SJSA1 (cell line): ENCODE measurements around the gene CELF5. TPM values are rescaled to one million over a fixed set of nuclear protein-coding genes. Genes with fewer than 3 reads are reported as not detected.
"Not testable (repeated sequence)": the region's sequence is repeated elsewhere in the genome, so short reads cannot be mapped to it uniquely, and the experiment has no call there.

Experiments used
- DNase-seq, 2 experiments: peaks; one replicate each; pipeline ENCODE4 v3.0.0-alpha.2; 2015 to 2020; ENCODE audit warnings: low spot score in 2 of 2, low read depth in 1 of 2
- H3K27ac ChIP-seq: fragments of 250-450 bp; sonication (Bioruptor Pico); 2 replicates; pipeline ENCODE4 v1.5.1; 2020; ENCODE audit warnings: mild to moderate bottlenecking, moderate library complexity
- H3K27me3 ChIP-seq: fragments of 250-450 bp; sonication (Bioruptor Pico); replicated peaks from 2 replicates; pipeline ENCODE4 v1.5.1; 2020; ENCODE audit warnings: mild to moderate bottlenecking, moderate library complexity
- H3K36me3 ChIP-seq: fragments of 250-450 bp; sonication (Bioruptor Pico); 2 replicates; pipeline ENCODE4 v1.5.1; 2020; ENCODE audit warnings: mild to moderate bottlenecking
- H3K4me1 ChIP-seq: fragments of 250-450 bp; sonication (Bioruptor Pico); replicated peaks from 2 replicates; pipeline ENCODE4 v1.6.1; 2021; ENCODE audit warnings: mild to moderate bottlenecking
- H3K4me3 ChIP-seq: fragments of 250-450 bp; sonication (Bioruptor Pico); 2 replicates; pipeline ENCODE4 v1.5.1; 2020; ENCODE audit warnings: mild to moderate bottlenecking
- H3K9me3 ChIP-seq: fragments of 250-450 bp; sonication (Bioruptor Pico); replicated peaks from 2 replicates; pipeline ENCODE4 v1.5.1; 2020; ENCODE audit warnings: mild to moderate bottlenecking
- total RNA-seq: library from RNA; depleted of rRNA; stranded (reverse); fragments of >200 nt; shearing (Covaris generic); gene quantifications from 2 replicates; pipeline ENCODE4 v1.2.3, GENCODE V29; 2014

CELF5 gene
- total RNA-seq, 1 experiment from 2014 or later, result not detected

GRCh38 chr19:3283886-3284657 is 59.6 kb downstream of the CELF5 start:
- H3K4me3 ChIP-seq, result no peak overlapping the region
- H3K9me3 ChIP-seq, result no peaks in the 10 kb centered on the region
- H3K4me1 ChIP-seq, result no peaks in the 10 kb centered on the region
- peaks cover 41% of the 10 kb centered on the region for H3K27me3 ChIP-seq
- DNase-seq, result no peak
- no peak overlapping the region for H3K27ac ChIP-seq
- H3K36me3 ChIP-seq, result no peaks in the 10 kb centered on the region

- peak; percentile 23 to 74 for DNase-seq
- Histone ChIP-seq H3K27me3 (peaks cover 45% of the 10 kb centered on the region), H3K36me3 (no peaks in the 10 kb centered on the region), H3K4me3 (no peak overlapping the region), H3K4me1 (no peaks in the 10 kb centered on the region), H3K9me3 (no peaks in the 10 kb centered on the region), H3K27ac (no peak overlapping the region)
Observed at GRCh38 chr19:3284759-3285646, 60.5 kb downstream of the CELF5 start.

- no peaks in the 10 kb centered on the region for H3K4me1 ChIP-seq
- DNase-seq, result no peak
- no peak overlapping the region for H3K27ac ChIP-seq
- no peak overlapping the region for H3K4me3 ChIP-seq
- no peaks in the 10 kb centered on the region for H3K9me3 ChIP-seq
- no peaks in the 10 kb centered on the region for H3K36me3 ChIP-seq
- H3K27me3 ChIP-seq, result peaks cover 46% of the 10 kb centered on the region
Observed at GRCh38 chr19:3285647-3286176, 61.3 kb downstream of the CELF5 start.

- H3K36me3 ChIP-seq, result no peaks in the 10 kb centered on the region
- H3K27ac ChIP-seq, result no peak overlapping the region
- DNase-seq, result no peak
- H3K9me3 ChIP-seq, result no peaks in the 10 kb centered on the region
- H3K27me3 ChIP-seq, result peaks cover 43% of the 10 kb centered on the region
- no peaks in the 10 kb centered on the region for H3K4me1 ChIP-seq
- no peak overlapping the region for H3K4me3 ChIP-seq
Observed at GRCh38 chr19:3287814-3288213, 63.4 kb downstream of the CELF5 start.

- H3K27ac ChIP-seq, H3K9me3 ChIP-seq, H3K36me3 ChIP-seq, H3K4me3 ChIP-seq, DNase-seq, H3K4me1 ChIP-seq: not testable (repeated sequence)
- H3K27me3 ChIP-seq, result peaks cover 46% of the 10 kb centered on the region
Observed at GRCh38 chr19:3288437-3288836, 64.0 kb downstream of the CELF5 start.

- Histone ChIP-seq H3K27ac (no peak overlapping the region), H3K36me3 (no peaks in the 10 kb centered on the region), H3K4me3 (no peak overlapping the region), H3K4me1 (no peaks in the 10 kb centered on the region), H3K9me3 (no peaks in the 10 kb centered on the region), H3K27me3 (peaks cover 46% of the 10 kb centered on the region)
- DNase-seq, result no peak
Observed at GRCh38 chr19:3289971-3290569, 65.6 kb downstream of the CELF5 start.

- not testable (repeated sequence) for H3K9me3 ChIP-seq, DNase-seq, H3K4me1 ChIP-seq, H3K4me3 ChIP-seq, H3K36me3 ChIP-seq, H3K27ac ChIP-seq
- H3K27me3 ChIP-seq, result peaks cover 46% of the 10 kb centered on the region
Observed at GRCh38 chr19:3290858-3291257, 66.4 kb downstream of the CELF5 start.

- H3K4me3 ChIP-seq, result no peak overlapping the region
- no peaks in the 10 kb centered on the region for H3K9me3 ChIP-seq
- no peak overlapping the region for H3K27ac ChIP-seq
- DNase-seq, result no peak
- H3K36me3 ChIP-seq, result no peaks in the 10 kb centered on the region
- peaks cover 41% of the 10 kb centered on the region for H3K27me3 ChIP-seq
- H3K4me1 ChIP-seq, result no peaks in the 10 kb centered on the region
Observed at GRCh38 chr19:3291644-3292043, 67.2 kb downstream of the CELF5 start.

- no peaks in the 10 kb centered on the region for H3K36me3 ChIP-seq
- H3K4me1 ChIP-seq, result no peaks in the 10 kb centered on the region
- H3K27me3 ChIP-seq, result peaks cover 43% of the 10 kb centered on the region
- no peak for DNase-seq
- H3K4me3 ChIP-seq, result no peak overlapping the region
- no peaks in the 10 kb centered on the region for H3K9me3 ChIP-seq
- H3K27ac ChIP-seq, result no peak overlapping the region
Observed at GRCh38 chr19:3292958-3293529, 68.6 kb downstream of the CELF5 start.

GRCh38 chr19:3293560-3293959 is 69.1 kb downstream of the CELF5 start:
- H3K4me3 ChIP-seq, result no peak overlapping the region
- DNase-seq, result no peak
- H3K9me3 ChIP-seq, result no peaks in the 10 kb centered on the region
- no peak overlapping the region for H3K27ac ChIP-seq
- H3K27me3 ChIP-seq, result peaks cover 43% of the 10 kb centered on the region
- no peaks in the 10 kb centered on the region for H3K36me3 ChIP-seq
- H3K4me1 ChIP-seq, result no peaks in the 10 kb centered on the region

- Histone ChIP-seq H3K4me3 (no peak overlapping the region), H3K9me3 (no peaks in the 10 kb centered on the region), H3K4me1 (no peaks in the 10 kb centered on the region), H3K36me3 (no peaks in the 10 kb centered on the region), H3K27me3 (peaks cover 39% of the 10 kb centered on the region), H3K27ac (no peak overlapping the region)
- no peak for DNase-seq
Observed at GRCh38 chr19:3294080-3294850, 69.8 kb downstream of the CELF5 start.

GRCh38 chr19:3295581-3295980 is 71.1 kb downstream of the CELF5 start:
- H3K27ac ChIP-seq, result no peak overlapping the region
- no peak overlapping the region for H3K4me3 ChIP-seq
- no peaks in the 10 kb centered on the region for H3K9me3 ChIP-seq
- DNase-seq, result no peak
- H3K36me3 ChIP-seq, result no peaks in the 10 kb centered on the region
- peaks cover 35% of the 10 kb centered on the region for H3K27me3 ChIP-seq
- no peaks in the 10 kb centered on the region for H3K4me1 ChIP-seq

GRCh38 chr19:3296034-3296433 is 71.6 kb downstream of the CELF5 start:
- Histone ChIP-seq H3K27me3 (peaks cover 31% of the 10 kb centered on the region), H3K9me3 (no peaks in the 10 kb centered on the region), H3K4me3 (no peak overlapping the region), H3K36me3 (no peaks in the 10 kb centered on the region), H3K4me1 (no peaks in the 10 kb centered on the region), H3K27ac (no peak overlapping the region)
- DNase-seq, result no peak
